ENCODE data around the gene TP53RK.

TP53RK gene

GRCh38 chr20:46637427-46638133 is 51.7 kb downstream of the TP53RK start:
- no peak for DNase-seq

- no peak for DNase-seq
Observed at GRCh38 chr20:46637020-46637419, 52.2 kb downstream of the TP53RK start.

- DNase-seq = no peak
Observed at GRCh38 chr20:46636514-46636913, 52.7 kb downstream of the TP53RK start.

- DNase-seq = no peak
Observed at GRCh38 chr20:46635514-46636136, 53.6 kb downstream of the TP53RK start.

GRCh38 chr20:46634528-46634927 is 54.7 kb downstream of the TP53RK start:
- DNase-seq = no peak

All from cortex of kidney (tissue), 1 donor.